LNCAP (cell line): ENCODE results near the gene FAM124A.

Experiments used
- TF ChIP-seq, protein P1 (sequence below): fragments of 450-650 bp; IDR thresholded peaks from 2 replicates; pipeline ENCODE4 v1.5.1; 2017; ENCODE audit warnings: mild to moderate bottlenecking

Gene FAM124A

GRCh38 chr13:51287758-51288157 lies 65.6 kb downstream of the FAM124A start:
- TF ChIP-seq, protein P1, sequence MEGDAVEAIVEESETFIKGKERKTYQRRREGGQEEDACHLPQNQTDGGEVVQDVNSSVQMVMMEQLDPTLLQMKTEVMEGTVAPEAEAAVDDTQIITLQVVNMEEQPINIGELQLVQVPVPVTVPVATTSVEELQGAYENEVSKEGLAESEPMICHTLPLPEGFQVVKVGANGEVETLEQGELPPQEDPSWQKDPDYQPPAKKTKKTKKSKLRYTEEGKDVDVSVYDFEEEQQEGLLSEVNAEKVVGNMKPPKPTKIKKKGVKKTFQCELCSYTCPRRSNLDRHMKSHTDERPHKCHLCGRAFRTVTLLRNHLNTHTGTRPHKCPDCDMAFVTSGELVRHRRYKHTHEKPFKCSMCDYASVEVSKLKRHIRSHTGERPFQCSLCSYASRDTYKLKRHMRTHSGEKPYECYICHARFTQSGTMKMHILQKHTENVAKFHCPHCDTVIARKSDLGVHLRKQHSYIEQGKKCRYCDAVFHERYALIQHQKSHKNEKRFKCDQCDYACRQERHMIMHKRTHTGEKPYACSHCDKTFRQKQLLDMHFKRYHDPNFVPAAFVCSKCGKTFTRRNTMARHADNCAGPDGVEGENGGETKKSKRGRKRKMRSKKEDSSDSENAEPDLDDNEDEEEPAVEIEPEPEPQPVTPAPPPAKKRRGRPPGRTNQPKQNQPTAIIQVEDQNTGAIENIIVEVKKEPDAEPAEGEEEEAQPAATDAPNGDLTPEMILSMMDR, result no peak

DNA sequence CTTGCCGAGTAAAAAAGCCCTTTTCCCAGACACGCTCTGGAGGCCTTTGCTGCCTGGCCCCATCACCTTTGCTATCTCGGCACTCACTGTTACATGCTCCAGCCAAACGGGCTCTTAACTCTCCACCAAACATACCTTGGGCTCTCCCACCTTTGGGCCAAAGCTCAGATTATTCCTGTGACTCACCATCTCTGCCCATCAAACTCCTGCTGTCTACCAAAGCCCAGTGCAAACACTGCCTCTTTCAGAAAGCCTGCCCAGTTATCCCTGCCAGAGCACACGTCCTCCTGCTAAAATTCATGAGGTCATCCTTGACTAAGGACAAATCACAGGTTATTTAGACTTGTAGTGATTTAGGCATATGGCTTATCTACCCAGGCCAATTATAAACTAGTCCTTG lies 69.1 kb downstream of the FAM124A start:
- TF ChIP-seq, protein P1, result no peak

DNA sequence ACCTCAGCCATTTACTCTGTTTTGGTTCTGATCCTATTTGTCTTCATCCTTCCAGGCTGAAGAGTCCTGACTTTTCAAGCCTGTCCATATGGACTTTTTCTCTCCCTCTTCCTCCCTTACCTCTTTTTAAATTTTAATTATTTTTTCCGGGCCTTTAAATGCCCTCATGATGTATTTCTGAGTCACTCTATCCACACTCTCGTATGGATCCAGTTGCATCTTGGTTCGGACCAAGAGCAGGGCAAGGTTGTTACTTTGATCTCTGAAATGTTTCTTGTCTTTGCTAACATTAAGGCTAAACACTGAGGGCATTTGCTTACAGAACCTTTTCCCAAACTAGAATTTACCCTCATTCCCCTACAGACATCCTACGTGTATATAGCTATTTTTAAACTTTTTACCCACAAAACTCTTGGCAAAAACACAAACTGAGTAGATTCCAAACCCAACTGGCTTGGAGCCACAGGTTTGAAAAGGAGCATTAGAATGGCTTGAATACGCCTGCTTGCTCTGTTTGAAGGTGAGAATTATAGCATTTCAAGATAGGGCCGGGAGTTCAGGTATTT lies 69.9 kb downstream of the FAM124A start:
- TF ChIP-seq, protein P1, result no peak

GRCh38 chr13:51297556-51297955 lies 75.4 kb downstream of the FAM124A start:
- TF ChIP-seq, protein P1, result no peak

GRCh38 chr13:51298812-51299211 lies 76.6 kb downstream of the FAM124A start:
- TF ChIP-seq, protein P1, result no peak

GRCh38 chr13:51303063-51303552 lies 80.9 kb downstream of the FAM124A start:
- TF ChIP-seq, protein P1, result no peak

DNA sequence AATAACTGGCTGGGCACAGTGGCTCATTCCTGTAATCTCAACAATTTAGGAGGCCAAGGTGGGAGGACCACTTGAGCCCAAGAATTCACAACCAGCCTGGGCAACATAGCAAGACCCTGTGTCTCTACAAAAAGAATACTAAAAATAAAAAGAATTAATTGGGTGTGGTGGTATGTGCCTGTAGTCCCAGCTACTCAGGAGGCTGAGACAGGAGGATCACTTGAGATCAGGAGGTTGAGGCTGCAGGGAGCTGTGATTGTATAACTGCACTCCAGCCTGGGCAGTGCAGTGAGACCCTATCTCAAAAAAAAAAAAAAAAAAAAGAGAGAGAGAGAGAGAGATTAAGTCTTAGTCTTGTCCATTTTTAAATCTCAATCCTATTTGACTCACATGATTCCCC lies 81.7 kb downstream of the FAM124A start:
- TF ChIP-seq, protein P1, result no peak
